Measurements from ENCODE around the gene RMND5A.

DNA sequence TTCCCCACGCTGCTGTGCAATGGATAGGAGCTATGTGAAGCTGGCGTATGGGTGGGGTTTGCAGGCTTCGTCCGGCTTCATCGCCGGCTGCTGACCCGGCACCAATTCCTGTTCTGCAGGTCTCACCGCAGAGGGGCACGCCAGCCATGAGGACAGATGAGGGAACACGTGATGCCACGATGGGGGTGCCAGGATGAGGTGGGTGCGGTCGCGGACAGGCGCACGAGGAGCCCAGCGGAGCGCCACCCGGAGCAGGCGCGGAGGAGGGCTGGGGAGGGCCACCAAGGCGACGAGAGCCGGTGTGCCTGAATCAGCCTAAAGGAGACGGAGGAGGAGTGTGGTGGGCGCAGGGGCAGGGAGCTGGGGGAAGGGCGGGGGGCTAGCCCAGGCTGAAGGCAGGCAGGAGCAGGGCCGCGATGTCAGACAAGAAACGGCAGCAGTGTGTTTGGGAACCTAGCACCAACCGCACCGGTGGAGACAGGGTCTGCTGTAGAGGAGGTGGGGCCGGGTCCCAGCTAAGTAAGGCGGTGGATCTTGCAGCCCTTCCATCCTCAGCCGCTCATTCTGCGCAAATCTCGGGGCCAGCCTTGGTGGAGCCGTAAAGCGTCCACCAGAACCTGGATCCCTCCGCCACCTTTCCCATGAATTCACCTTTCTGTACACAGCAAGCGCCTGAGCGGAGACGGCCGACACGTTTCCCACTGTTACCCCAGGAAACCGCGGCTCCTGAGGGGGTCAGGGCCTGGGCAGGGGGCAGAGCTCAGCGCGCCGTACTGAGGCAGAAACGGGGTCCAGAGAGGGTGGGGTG is 87.6 kb downstream of the RMND5A start:
- TF ChIP-seq SUZ12 (IDR thresholded peaks at IDR 0.05; ENCODE audit: extremely low read depth, insufficient read depth, insufficient read length) = no peak
- no peak for TF ChIP-seq ZNF274 (IDR thresholded peaks at IDR 0.05; ENCODE audit: low read depth, low read length)
